HuH-7 (cell line): ENCODE data around the gene PMEPA1.

Experiments used
- DNase-seq: peaks from one replicate; pipeline ENCODE4 v3.0.0; 2011; ENCODE audit warnings: low spot score

Gene PMEPA1

GRCh38 chr20:57660922-57661745, 48.7 kb downstream of the PMEPA1 start:
- no peak for DNase-seq

DNA sequence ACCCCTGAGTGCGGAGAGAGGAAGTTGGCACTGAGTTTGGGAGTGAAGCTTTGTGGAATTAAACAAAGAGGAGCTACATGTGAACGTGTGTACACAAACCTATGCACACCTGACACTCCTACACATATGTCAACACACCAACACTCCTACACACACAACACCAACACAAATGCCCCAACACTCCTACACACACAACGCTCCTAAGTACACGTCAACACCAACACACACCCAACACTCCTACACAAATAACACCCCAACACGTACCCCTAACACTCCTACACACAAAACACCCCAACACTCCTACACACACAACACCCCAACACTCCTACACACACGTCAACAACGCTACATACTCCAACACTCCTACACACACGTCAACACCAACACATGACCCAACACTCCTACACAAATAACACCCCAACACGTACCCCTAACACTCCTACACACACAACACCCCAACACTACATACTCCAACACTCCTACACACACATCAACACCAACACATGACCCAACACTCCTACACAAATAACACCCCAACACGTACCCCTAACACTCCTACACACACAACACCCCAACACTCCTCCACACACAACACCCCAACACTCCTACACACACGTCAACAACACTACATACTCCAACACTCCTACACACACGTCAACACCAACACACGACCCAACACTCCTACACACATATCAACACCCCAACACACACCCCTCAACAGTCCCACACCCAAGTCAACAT, 49.5 kb downstream of the PMEPA1 start:
- DNase-seq = no peak

DNA sequence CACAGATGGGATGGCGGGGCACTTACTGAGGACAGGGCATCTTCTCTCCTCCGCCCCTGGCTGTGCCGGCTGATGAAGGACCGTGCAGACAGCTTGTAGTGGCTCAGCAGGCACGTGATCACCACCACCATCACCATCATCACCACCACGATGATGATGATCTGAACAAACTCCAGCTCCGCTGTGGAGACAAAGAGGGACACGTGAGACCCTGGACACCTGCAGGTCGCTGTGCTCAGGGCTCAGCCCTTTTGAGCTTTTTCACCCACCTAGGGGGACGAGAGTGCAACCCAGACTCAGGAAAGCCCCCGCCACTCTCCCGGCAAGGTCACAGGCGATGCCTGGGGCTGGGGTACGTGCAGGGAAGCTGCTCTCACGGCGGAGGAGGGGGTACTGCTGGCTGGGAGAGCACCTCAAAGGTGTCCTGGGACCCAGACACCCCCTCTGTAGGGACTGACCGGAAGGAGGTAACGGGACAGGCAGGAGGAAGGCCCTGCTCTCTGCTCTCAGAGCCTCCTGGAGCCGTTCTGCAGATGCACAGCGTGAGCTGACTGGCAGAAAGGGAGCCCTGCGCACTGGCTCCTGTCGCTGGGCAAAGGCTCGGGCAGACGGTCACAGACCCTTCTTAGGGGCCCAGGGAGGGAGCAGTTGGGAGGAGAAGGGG, 50.2 kb downstream of the PMEPA1 start:
- no peak for DNase-seq

DNA sequence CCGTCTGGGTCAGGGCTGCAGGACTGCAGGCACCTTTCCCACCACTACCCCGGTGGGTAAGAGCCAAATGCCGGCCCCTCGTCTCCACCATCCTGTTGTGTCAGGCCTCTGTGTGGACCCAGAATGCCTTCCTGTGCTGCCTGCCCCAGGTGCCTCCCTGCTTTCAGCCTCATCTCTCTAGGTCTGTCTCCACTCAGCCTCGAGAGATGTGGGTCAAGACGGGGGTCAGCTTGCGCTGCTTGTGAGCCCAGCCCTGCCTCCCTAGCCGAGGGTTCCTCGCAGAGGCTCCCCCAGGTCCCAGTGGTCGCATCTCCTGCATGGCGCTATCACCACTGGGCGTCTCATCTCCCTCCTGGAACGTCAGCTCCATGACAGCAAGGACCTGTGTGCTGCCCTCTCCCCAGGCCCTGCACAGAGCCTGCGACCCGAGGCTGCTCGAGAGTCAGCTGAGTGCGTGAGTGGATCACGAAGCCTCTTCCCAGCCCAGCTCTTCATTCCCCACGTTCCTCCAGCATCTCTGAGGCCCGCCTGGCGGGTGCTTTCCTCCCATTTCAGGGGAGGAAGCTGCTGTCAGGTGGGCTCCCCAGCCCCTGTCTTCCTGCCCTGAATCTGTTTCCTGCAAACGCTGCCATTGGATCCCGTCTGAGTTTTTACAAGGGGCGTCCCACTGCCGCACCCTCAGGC, 50.8 kb downstream of the PMEPA1 start:
- DNase-seq = no peak

DNA sequence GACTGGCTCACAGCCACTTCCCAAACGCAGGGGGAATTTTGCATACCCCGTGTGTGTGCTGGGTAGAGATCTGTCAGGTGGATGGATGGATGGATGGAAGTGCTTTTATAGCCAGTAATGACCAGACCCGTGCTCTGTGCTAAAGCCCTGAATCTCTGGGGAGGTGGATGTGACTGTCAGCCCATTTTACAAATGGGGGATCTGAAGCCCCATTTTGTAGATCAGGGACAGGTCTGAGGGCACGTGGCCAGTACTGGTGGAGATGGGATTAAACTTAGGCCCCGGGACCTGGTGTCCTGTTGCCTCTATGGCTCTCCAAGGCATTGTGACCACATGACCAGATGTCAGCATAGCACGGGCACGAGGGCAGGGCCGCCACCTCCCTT, 51.4 kb downstream of the PMEPA1 start:
- DNase-seq = no peak

DNA sequence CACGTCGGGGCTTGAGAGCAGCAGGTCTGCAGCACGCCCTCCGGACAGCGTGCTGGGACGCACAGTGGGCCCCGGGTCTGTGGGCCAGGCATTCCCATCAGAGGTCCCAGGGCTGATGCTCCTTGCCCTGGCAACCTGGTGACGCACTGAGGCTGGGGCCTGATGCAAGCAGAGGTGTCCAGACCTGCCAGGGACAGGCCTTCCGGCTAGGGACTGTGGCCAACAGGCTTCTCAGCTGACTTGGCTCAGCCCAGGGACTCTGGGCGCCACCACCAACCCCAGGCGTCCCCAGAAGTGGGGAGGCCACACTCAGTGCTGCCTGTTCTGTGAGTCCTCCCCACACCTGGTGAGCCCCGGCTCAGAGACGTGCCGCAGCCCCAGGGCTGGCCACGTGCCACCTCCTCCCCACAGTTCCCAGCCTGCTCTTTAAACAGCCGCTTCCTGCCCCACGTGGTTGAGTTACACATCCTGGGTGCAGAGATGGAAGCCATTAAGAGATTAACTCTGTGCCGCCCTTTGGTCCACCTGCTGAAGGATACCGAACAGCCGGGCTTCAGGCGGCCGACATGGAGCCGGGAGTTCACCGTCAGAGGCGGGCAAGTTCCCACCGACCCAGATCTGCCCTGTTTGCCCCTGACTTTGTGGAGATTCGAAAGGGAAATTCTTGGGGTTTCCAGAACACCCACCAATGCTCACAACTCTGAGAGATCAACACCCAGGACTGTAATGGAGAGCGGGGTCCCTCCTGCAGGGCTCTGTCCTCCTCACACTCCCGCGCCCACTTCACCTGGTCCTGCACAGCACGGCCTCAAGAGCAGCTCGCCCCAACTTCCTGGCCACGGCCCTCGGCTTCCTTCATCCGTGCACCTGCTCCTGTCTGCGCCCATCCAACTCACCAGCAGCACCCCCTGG, 52.0 kb downstream of the PMEPA1 start:
- peak; percentile 7 for DNase-seq

- peak; percentile 7 for DNase-seq
These were observed 52.8 kb downstream of the PMEPA1 start for GRCh38 chr20:57656821-57657534.

- DNase-seq = peak; percentile 17
These were observed 53.5 kb downstream of the PMEPA1 start for GRCh38 chr20:57656252-57656820.

GRCh38 chr20:57655809-57656155, 54.0 kb downstream of the PMEPA1 start:
- DNase-seq = no peak

GRCh38 chr20:57654998-57655808, 54.6 kb downstream of the PMEPA1 start:
- peak; percentile 8 for DNase-seq

- peak; percentile 92 for DNase-seq
These were observed 55.3 kb downstream of the PMEPA1 start for GRCh38 chr20:57654363-57654997.

DNA sequence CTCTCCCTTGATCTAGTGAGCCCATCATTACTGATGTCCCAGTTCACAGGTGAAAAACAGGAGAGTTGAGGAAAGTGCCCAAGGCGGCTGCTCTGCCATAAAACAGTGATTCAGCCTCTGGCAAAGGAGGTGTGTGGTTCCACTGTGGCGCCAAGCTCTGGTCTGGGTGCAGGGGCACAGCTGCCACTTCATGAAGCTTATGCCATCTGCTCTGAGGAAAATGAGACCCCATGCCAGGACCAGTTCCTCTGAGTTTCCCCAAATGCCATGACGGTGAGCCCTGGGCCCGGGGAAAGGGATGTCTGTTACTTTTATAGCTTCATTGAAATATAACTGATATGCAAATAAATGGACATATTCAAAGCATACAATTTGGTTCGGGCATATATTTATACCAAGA, 55.9 kb downstream of the PMEPA1 start:
- peak; percentile 8 for DNase-seq

- peak; percentile 5 for DNase-seq
These were observed 56.3 kb downstream of the PMEPA1 start for GRCh38 chr20:57653546-57653900.

- peak; percentile 23 for DNase-seq
These were observed 56.9 kb downstream of the PMEPA1 start for GRCh38 chr20:57652606-57653545.

- peak; percentile 11 for DNase-seq
These were observed 57.8 kb downstream of the PMEPA1 start for GRCh38 chr20:57651881-57652605.

- no peak for DNase-seq
These were observed 58.9 kb downstream of the PMEPA1 start for GRCh38 chr20:57650756-57651483.
